ENCODE data around the gene DUOX2. TPM values are rescaled to one million over a fixed set of nuclear protein-coding genes. Genes with fewer than 3 reads are reported as not detected.

DUOX2 gene
- total and polyA plus RNA-seq, 8 donors, result 0.29 to 2.7 (median 0.38) TPM

GRCh38 chr15:45116006-45116481 lies 2.1 kb upstream of the DUOX2 start:
- ATAC-seq (no peak), DNase-seq (peak in 1 of 4 donors; percentile 6)
- Histone ChIP-seq H3K9me3 (no peaks in the 10 kb centered on the region), H3K27me3 (peaks cover 68 to 72% of the 10 kb centered on the region in 2 donors), H3K4me3 (no peak overlapping the region), H3K36me3 (no peaks in the 10 kb centered on the region), H3K4me1 (peaks cover 11 to 36% of the 10 kb centered on the region in 2 donors), H3K27ac (no peak overlapping the region)
- no peak for TF ChIP-seq CTCF (IDR thresholded peaks at IDR 0.05)
- intact Hi-C loops (cut with DNase I), result no loop called here

GRCh38 chr15:45115312-45115820 lies 1.4 kb upstream of the DUOX2 start:
- no peak for TF ChIP-seq CTCF (IDR thresholded peaks at IDR 0.05)
- intact Hi-C loops (cut with DNase I), result no loop called here

DNA sequence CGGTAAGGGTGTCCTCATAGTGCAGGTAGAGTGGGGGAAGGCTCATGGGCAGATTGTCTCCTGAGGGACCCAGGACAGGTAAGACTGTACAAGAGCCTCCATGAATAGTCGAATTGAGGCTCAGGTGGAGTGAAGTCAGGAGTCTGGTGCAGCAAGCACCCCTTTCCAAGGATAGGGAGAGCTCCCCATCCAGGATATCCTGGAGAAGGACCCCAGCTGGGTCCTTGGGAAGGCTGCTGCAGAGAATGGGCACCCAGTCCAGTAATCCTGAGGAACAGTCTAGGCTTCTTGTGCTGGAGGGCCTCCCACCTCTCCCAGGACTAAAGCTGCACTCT lies 746 bp upstream of the DUOX2 start:
- H3K4me1 ChIP-seq, result peaks cover 11 to 36% of the 10 kb centered on the region in 2 donors
- H3K36me3 ChIP-seq, result no peaks in the 10 kb centered on the region
- no peaks in the 10 kb centered on the region for H3K9me3 ChIP-seq
- peaks cover 75 to 84% of the 10 kb centered on the region in 2 donors for H3K27me3 ChIP-seq
- intact Hi-C loops (cut with DNase I), result no loop called here
- TF ChIP-seq CTCF (IDR thresholded peaks at IDR 0.05), result no peak
- no peak overlapping the region for H3K4me3 ChIP-seq
- H3K27ac ChIP-seq, result no peak overlapping the region
- ATAC-seq (no peak), DNase-seq (peak in 1 of 4 donors; percentile 4)

More at GRCh38 chr15:45115312-45115820, 1.4 kb upstream of the DUOX2 start:
- peaks cover 71 to 78% of the 10 kb centered on the region in 2 donors for H3K27me3 ChIP-seq
- DNase-seq (peak in 1 of 4 donors; percentile 24), ATAC-seq (no peak)
- no peak overlapping the region for H3K4me3 ChIP-seq
- H3K36me3 ChIP-seq, result no peaks in the 10 kb centered on the region
- no peaks in the 10 kb centered on the region for H3K9me3 ChIP-seq
- H3K27ac ChIP-seq, result no peak overlapping the region
- peaks cover 11 to 36% of the 10 kb centered on the region in 2 donors for H3K4me1 ChIP-seq

GRCh38 chr15:45113380-45113990 lies 487 bp downstream of the DUOX2 start:
- peak in 1 of 4 donors; percentile 4 for DNase-seq
- no peak for ATAC-seq
- intact Hi-C loops (cut with DNase I), result no loop called here
- Histone ChIP-seq H3K27me3 (peaks cover 75 to 97% of the 10 kb centered on the region in 2 donors), H3K4me1 (peaks cover 11 to 36% of the 10 kb centered on the region in 2 donors), H3K27ac (no peak overlapping the region), H3K36me3 (no peaks in the 10 kb centered on the region), H3K4me3 (no peak overlapping the region), H3K9me3 (no peaks in the 10 kb centered on the region)
- no peak for TF ChIP-seq CTCF (IDR thresholded peaks at IDR 0.05)

- Histone ChIP-seq H3K4me1 (peaks cover 9 to 31% of the 10 kb centered on the region in 2 donors), H3K4me3 (no peak overlapping the region), H3K27ac (no peak overlapping the region), H3K36me3 (no peaks in the 10 kb centered on the region), H3K27me3 (peaks cover 73 to 99% of the 10 kb centered on the region in 2 donors), H3K9me3 (no peaks in the 10 kb centered on the region)
- TF ChIP-seq CTCF (IDR thresholded peaks at IDR 0.05), result no peak
- intact Hi-C loops (cut with DNase I), result no loop called here
- DNase-seq, result peak in 2 of 4 donors; percentile 30 to 77
- no peak for ATAC-seq
These were observed 1.2 kb downstream of the DUOX2 start for GRCh38 chr15:45112591-45113379.

Data from left lung (tissue), 10 donors.